Loucy (cell line): Measurements from ENCODE around the gene GAS6.

Experiments
- H2AFZ ChIP-seq: fragments of 200-600 bp; sonication (generic); 2 replicates; pipeline ENCODE4 v1.6.0; 2016; ENCODE audit warnings: antibody characterized with exemption, mild to moderate bottlenecking, low read length, moderate library complexity
- H3F3A ChIP-seq: fragments of 200-600 bp; 2 replicates; pipeline ENCODE4 v1.6.0; 2016; ENCODE audit warnings: antibody characterized with exemption, low read depth, mild to moderate bottlenecking
- H3K27me3 ChIP-seq: fragments of 200-600 bp; sonication (generic); 2 replicates; pipeline ENCODE4 v1.6.1; 2014; ENCODE audit warnings: low read length, mild to moderate bottlenecking; ENCODE audit not compliant: insufficient read depth, poor library complexity, severe bottlenecking
- H3K36me3 ChIP-seq: fragments of 200-600 bp; sonication (generic); 2 replicates; pipeline ENCODE4 v1.6.1; 2016; ENCODE audit warnings: low read length; ENCODE audit not compliant: insufficient read depth
- H3K4me1 ChIP-seq: fragments of 200-600 bp; sonication (generic); 2 replicates; pipeline ENCODE4 v1.5.1; 2014; ENCODE audit warnings: low read length, mild to moderate bottlenecking; ENCODE audit not compliant: insufficient read depth, poor library complexity, severe bottlenecking
- H3K4me2 ChIP-seq: fragments of 200-600 bp; sonication (generic); 2 replicates; pipeline ENCODE4 v1.6.0; 2014; ENCODE audit warnings: antibody characterized with exemption, low read length, low read depth, mild to moderate bottlenecking; ENCODE audit not compliant: poor library complexity, severe bottlenecking
- H3K4me3 ChIP-seq: fragments of 200-600 bp; sonication (generic); 2 replicates; pipeline ENCODE4 v1.5.1; 2014; ENCODE audit warnings: low read length, mild to moderate bottlenecking, mixed read lengths; ENCODE audit not compliant: poor library complexity, severe bottlenecking
- H3K79me2 ChIP-seq: fragments of 200-600 bp; sonication (generic); 2 replicates; pipeline ENCODE4 v1.6.1; 2014; ENCODE audit warnings: low read length; ENCODE audit not compliant: insufficient read depth
- H3K9ac ChIP-seq: fragments of 200-600 bp; sonication (generic); 2 replicates; pipeline ENCODE4 v1.6.0; 2014; ENCODE audit warnings: mild to moderate bottlenecking, low read depth, low read length, moderate library complexity; ENCODE audit not compliant: poor library complexity, severe bottlenecking
- H3K9me2 ChIP-seq: fragments of 200-600 bp; sonication (generic); replicated peaks from 2 replicates; pipeline ENCODE4 v1.6.1; 2016; ENCODE audit warnings: low read depth, low read length, mixed read lengths
- H3K9me3 ChIP-seq: fragments of 200-600 bp; sonication (generic); 2 replicates; pipeline ENCODE4 v1.6.1; 2014; ENCODE audit warnings: mild to moderate bottlenecking, antibody characterized with exemption, low read length, low read depth; ENCODE audit not compliant: insufficient read depth
- H4K20me1 ChIP-seq: fragments of 200-600 bp; sonication (generic); 2 replicates; pipeline ENCODE4 v1.6.0; 2014; ENCODE audit warnings: antibody characterized with exemption, low read length, mild to moderate bottlenecking; ENCODE audit not compliant: insufficient read depth, poor library complexity, severe bottlenecking
- EZH2phosphoT487 ChIP-seq: fragments of 200-600 bp; IDR thresholded peaks from 2 replicates; pipeline ENCODE4 v1.6.1; 2018; ENCODE audit warnings: antibody characterized with exemption, mild to moderate bottlenecking, moderate library complexity, borderline replicate concordance
- TF ChIP-seq, protein P1 (sequence below): fragments of 200-600 bp; sonication (generic); conservative IDR thresholded peaks from 2 replicates; pipeline ENCODE4 v1.5.1; 2014; ENCODE audit warnings: mild to moderate bottlenecking, antibody characterized with exemption, low read length

Gene GAS6

DNA sequence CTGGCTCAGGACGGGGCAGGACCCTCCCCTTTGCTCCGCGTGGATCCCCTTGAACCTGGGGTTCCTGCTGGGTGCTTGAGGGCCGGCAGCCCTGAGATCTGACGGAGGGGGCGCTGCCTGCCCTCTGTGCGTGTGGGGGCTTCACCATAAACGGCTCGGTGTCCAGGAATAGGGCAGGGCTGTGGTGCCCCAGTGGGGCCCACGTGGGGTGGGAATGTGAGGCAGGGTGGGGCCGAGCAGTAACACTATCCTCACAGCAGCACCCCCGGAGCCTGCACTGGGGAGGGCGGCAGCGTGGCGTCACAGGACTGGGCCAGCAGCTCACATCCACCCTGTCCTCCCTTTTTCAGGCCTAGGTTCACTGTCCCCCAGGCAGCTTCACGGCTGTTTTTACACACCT lies 38.0 kb downstream of the GAS6 start:
- no peaks in the 10 kb centered on the region for H4K20me1 ChIP-seq
- no peak overlapping the region for H3K4me2 ChIP-seq
- H3K79me2 ChIP-seq, result no peaks in the 10 kb centered on the region
- no peaks in the 10 kb centered on the region for H3K9me2 ChIP-seq
- no peaks in the 10 kb centered on the region for H3F3A ChIP-seq
- H3K4me3 ChIP-seq, result no peak overlapping the region
- no peak overlapping the region for H3K9ac ChIP-seq
- H3K27me3 ChIP-seq, result no peaks in the 10 kb centered on the region
- no peaks in the 10 kb centered on the region for H3K4me1 ChIP-seq
- TF ChIP-seq, protein P1, sequence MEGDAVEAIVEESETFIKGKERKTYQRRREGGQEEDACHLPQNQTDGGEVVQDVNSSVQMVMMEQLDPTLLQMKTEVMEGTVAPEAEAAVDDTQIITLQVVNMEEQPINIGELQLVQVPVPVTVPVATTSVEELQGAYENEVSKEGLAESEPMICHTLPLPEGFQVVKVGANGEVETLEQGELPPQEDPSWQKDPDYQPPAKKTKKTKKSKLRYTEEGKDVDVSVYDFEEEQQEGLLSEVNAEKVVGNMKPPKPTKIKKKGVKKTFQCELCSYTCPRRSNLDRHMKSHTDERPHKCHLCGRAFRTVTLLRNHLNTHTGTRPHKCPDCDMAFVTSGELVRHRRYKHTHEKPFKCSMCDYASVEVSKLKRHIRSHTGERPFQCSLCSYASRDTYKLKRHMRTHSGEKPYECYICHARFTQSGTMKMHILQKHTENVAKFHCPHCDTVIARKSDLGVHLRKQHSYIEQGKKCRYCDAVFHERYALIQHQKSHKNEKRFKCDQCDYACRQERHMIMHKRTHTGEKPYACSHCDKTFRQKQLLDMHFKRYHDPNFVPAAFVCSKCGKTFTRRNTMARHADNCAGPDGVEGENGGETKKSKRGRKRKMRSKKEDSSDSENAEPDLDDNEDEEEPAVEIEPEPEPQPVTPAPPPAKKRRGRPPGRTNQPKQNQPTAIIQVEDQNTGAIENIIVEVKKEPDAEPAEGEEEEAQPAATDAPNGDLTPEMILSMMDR, result no peak
- TF ChIP-seq EZH2phosphoT487, result no peak
- no peak overlapping the region for H2AFZ ChIP-seq
- H3K36me3 ChIP-seq, result no peaks in the 10 kb centered on the region
- H3K9me3 ChIP-seq, result no peaks in the 10 kb centered on the region; the same call in 1 of the 2 replicates

DNA sequence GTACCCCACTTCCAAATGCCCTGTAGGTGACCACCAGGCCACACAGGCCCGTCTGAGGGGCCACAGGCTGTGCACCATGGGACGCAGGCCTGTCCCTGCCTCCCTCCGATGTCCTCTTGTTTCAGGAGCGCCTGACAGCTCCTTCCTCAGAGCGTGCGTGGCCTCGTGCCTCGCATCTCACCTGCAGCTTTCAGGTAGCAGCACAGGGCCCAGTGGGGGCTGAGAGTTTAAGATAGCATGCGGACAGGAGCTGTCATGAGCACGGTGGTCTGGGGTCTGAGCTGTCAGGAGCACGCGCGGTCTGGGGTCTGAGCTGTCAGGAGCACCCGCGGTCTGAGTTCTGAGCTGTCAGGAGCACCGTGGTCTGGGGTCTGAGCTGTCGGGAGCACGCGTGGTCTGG lies 40.1 kb downstream of the GAS6 start:
- H3K27me3 ChIP-seq, result no peaks in the 10 kb centered on the region
- H3K36me3 ChIP-seq, result no peaks in the 10 kb centered on the region
- no peaks in the 10 kb centered on the region for H4K20me1 ChIP-seq
- no peak overlapping the region for H3K4me2 ChIP-seq
- H3F3A ChIP-seq, result no peaks in the 10 kb centered on the region
- TF ChIP-seq EZH2phosphoT487, result no peak
- TF ChIP-seq, protein P1, result no peak
- no peak overlapping the region for H2AFZ ChIP-seq
- H3K9me2 ChIP-seq, result no peaks in the 10 kb centered on the region
- H3K9me3 ChIP-seq, result no peaks in the 10 kb centered on the region
- no peak overlapping the region for H3K9ac ChIP-seq
- H3K4me3 ChIP-seq, result no peak overlapping the region
- no peaks in the 10 kb centered on the region for H3K79me2 ChIP-seq
- no peaks in the 10 kb centered on the region for H3K4me1 ChIP-seq

DNA sequence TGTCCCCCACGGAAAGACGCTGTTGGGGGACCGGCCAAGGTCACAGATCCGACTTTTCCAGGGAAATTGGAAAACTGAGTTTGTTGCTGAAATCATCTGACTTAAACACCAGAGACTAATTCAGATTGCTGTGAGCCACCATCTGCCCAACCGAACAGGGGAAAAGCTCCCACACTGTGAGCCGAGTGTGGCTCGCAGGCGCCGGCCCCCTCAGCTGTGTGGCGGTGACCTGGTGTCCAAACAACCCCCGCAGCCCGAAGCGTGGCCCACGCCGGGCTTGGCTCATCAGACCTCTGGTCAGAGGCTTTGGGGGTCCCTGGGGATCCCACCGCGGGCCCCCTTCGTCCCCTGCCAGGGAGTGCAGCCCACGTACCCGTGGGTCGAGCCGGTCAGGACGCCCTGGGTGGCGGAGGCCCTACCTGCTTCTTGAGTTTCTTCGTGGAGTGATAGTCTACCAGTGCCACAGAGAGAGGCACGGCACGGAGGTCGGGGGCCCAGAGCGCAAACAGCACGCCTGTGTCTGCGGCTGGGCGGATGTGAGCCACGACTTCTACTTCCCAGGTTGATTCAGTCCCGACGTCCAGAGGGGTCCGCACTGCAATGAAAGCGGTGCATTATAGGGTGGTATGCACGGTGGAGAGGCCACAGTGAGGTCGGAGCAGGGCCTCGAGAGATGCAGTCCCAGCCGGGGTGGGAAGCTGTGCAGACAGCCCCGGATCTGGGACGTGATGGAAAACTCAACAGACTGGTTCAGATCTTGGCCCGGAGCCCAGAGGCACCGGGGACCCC lies 40.7 kb downstream of the GAS6 start:
- H3K4me1 ChIP-seq, result no peaks in the 10 kb centered on the region
- H3K36me3 ChIP-seq, result no peaks in the 10 kb centered on the region
- no peaks in the 10 kb centered on the region for H3K9me2 ChIP-seq
- no peaks in the 10 kb centered on the region for H3K79me2 ChIP-seq
- H3K9me3 ChIP-seq, result no peaks in the 10 kb centered on the region
- no peaks in the 10 kb centered on the region for H3F3A ChIP-seq
- H2AFZ ChIP-seq, result no peak overlapping the region
- H3K9ac ChIP-seq, result no peak overlapping the region
- no peak for TF ChIP-seq EZH2phosphoT487
- TF ChIP-seq, protein P1, result no peak
- H3K4me3 ChIP-seq, result no peak overlapping the region
- H3K4me2 ChIP-seq, result no peak overlapping the region
- H4K20me1 ChIP-seq, result no peaks in the 10 kb centered on the region
- H3K27me3 ChIP-seq, result no peaks in the 10 kb centered on the region
